A673 (cell line): ENCODE results near the gene MEGF10.

Experiments used
- CTCF ChIP-seq: fragments of 300-800, 200-600 bp; sonication (generic); conservative IDR thresholded peaks from 2 replicates; pipeline ENCODE4 v1.5.1; 2017; ENCODE audit warnings: low read depth, mild to moderate bottlenecking, antibody characterized with exemption, low read length, moderate library complexity, mixed read lengths
- EZH2 ChIP-seq: fragments of 200-600 bp; sonication (generic); IDR thresholded peaks from 2 replicates; pipeline ENCODE4 v1.6.1; 2017; ENCODE audit warnings: borderline replicate concordance, low read depth, mild to moderate bottlenecking, mixed read lengths, antibody characterized with exemption, low read length; ENCODE audit not compliant: poor library complexity, severe bottlenecking

GRCh38 chr5:127508644-127509373 is 218.2 kb downstream of the MEGF10 start:
- TF ChIP-seq CTCF (no peak), EZH2 (no peak)
